PC-3 (cell line): Measurements from ENCODE around the gene MTTP. TPM values are rescaled to one million over a fixed set of nuclear protein-coding genes. Genes with fewer than 3 reads are reported as not detected.

Experiments
- total RNA-seq: library from RNA; depleted of rRNA; stranded (reverse); fragments of >200 nt; gene quantifications from 2 replicates; pipeline ENCODE4 v1.2.3, GENCODE V29; 2014; rRNA removed

MTTP gene
- total RNA-seq, 1 experiment from 2014 or later, result 0.33 TPM

Other genes starting within 250 kb of the MTTP start
- gene ADH1C, start 222.1 kb upstream of the MTTP start, total RNA-seq, result not detected in 2 replicates
- not detected in 2 replicates for gene ADH7, start 139.5 kb upstream of the MTTP start, total RNA-seq
- gene C4orf17, start 63.8 kb upstream of the MTTP start, total RNA-seq, result not detected in 2 replicates
- 5.2 and 20.3 TPM in 2 replicates for gene TRMT10A, start 10.8 kb upstream of the MTTP start, total RNA-seq
- 0.04 TPM in 1 of 2 replicates, not detected in the other for gene C4orf54, start 83.0 kb downstream of the MTTP start, total RNA-seq
- 11.6 and 11.8 TPM in 2 replicates for gene DAPP1, start 242.0 kb downstream of the MTTP start, total RNA-seq